DOHH2 (cell line): ENCODE results near the gene TSPAN4.

Experiments used
- H3F3A ChIP-seq: fragments of 200-600 bp; sonication (generic), shearing (Covaris generic); 2 replicates; pipeline ENCODE4 v1.6.0; 2016; ENCODE audit warnings: antibody characterized with exemption, mild to moderate bottlenecking; ENCODE audit not compliant: control insufficient read depth, insufficient read depth
- H3K27ac ChIP-seq: fragments of 200-600 bp; sonication (generic); 2 replicates; pipeline ENCODE4 v1.5.1; 2014; ENCODE audit warnings: low read depth, mild to moderate bottlenecking, low read length, moderate library complexity
- H3K27me3 ChIP-seq: fragments of 200-600 bp; sonication (generic); 2 replicates; pipeline ENCODE4 v1.6.1; 2014; ENCODE audit warnings: mild to moderate bottlenecking, low read length, mixed read lengths; ENCODE audit not compliant: control insufficient read depth
- H3K36me3 ChIP-seq: fragments of 200-600 bp; sonication (generic); 2 replicates; pipeline ENCODE4 v1.6.1; 2014; ENCODE audit warnings: mild to moderate bottlenecking, low read length, moderate library complexity, mixed read lengths; ENCODE audit not compliant: control insufficient read depth
- H3K4me1 ChIP-seq: fragments of 200-600 bp; sonication (generic); 2 replicates; pipeline ENCODE4 v1.6.1; 2014; ENCODE audit warnings: mild to moderate bottlenecking, low read length, mixed read lengths; ENCODE audit not compliant: control insufficient read depth
- H3K4me2 ChIP-seq: fragments of 200-600 bp; sonication (generic); 2 replicates; pipeline ENCODE4 v1.6.0; 2014; ENCODE audit warnings: mild to moderate bottlenecking, low read length, moderate library complexity
- H3K4me3 ChIP-seq: fragments of 200-600 bp; sonication (generic); 2 replicates; pipeline ENCODE4 v1.5.1; 2014; ENCODE audit warnings: mild to moderate bottlenecking, low read length, mixed read lengths
- H3K79me2 ChIP-seq: fragments of 200-600 bp; sonication (generic); 2 replicates; pipeline ENCODE4 v1.6.1; 2014; ENCODE audit warnings: mild to moderate bottlenecking, low read length, mixed read lengths; ENCODE audit not compliant: control insufficient read depth
- H3K9me2 ChIP-seq: fragments of 200-600 bp; sonication (generic); replicated peaks from 2 replicates; pipeline ENCODE4 v1.6.1; 2014; ENCODE audit warnings: mild to moderate bottlenecking, low read length, mixed read lengths; ENCODE audit not compliant: control insufficient read depth
- H3K9me3 ChIP-seq: fragments of 200-600 bp; sonication (generic); 2 replicates; pipeline ENCODE4 v1.6.1; 2014; ENCODE audit warnings: antibody characterized with exemption, low read length, mixed read lengths; ENCODE audit not compliant: control insufficient read depth, insufficient read depth
- H4K20me1 ChIP-seq: fragments of 200-600 bp; sonication (generic); 2 replicates; pipeline ENCODE4 v1.6.0; 2014; ENCODE audit warnings: low read depth, mild to moderate bottlenecking, antibody characterized with exemption, low read length, moderate library complexity; ENCODE audit not compliant: control insufficient read depth, insufficient read depth
- CTCF ChIP-seq: fragments of 200-600 bp; sonication (generic); IDR thresholded peaks from one replicate; pipeline ENCODE4 v1.5.1; 2014; ENCODE audit warnings: antibody characterized with exemption, mild to moderate bottlenecking, low read depth, low read length; ENCODE audit not compliant: poor library complexity, severe bottlenecking
- EZH2phosphoT487 ChIP-seq: fragments of 200-600 bp; sonication (generic); IDR thresholded peaks from 2 replicates; pipeline ENCODE4 v1.6.1; 2017; ENCODE audit warnings: borderline replicate concordance, mild to moderate bottlenecking, antibody characterized with exemption, low read length, moderate library complexity, mixed read lengths

TSPAN4 gene

DNA sequence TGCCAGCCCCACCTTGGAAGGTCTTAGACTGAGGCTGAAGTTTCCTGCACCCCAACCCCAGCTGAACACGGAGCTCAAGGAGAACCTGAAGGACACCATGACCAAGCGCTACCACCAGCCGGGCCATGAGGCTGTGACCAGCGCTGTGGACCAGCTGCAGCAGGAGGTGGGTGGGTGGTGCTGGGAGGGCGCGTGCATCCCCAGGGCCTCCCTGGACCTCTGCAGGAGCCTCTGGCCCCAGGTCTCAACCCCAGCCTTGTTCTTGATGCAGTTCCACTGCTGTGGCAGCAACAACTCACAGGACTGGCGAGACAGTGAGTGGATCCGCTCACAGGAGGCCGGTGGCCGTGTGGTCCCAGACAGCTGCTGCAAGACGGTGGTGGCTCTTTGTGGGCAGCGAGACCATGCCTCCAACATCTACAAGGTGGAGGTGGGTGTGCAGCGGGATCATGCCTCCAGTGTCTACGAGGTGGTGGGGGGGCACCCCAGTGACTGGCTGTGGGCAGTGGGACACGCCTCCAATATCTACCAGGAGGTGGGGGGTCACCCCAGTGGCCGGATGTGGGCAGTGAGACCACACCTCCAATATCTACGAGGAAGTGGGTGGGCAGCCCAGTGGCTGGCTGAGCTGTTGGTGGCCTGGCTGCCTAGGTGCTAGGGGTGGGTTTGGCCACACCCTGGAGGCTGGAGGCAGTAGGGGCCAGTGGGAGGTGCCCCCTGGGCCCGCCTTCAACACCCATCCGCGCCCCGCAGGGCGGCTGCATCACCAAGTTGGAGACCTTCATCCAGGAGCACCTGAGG, 5.3 kb upstream of the TSPAN4 start:
- no peaks in the 10 kb centered on the region for H3K9me3 ChIP-seq
- H3K27ac ChIP-seq, result no peak overlapping the region
- H3K36me3 ChIP-seq, result peaks cover 41% of the 10 kb centered on the region
- peaks cover 14% of the 10 kb centered on the region for H4K20me1 ChIP-seq
- H3K9me2 ChIP-seq, result no peaks in the 10 kb centered on the region
- peaks cover 25% of the 10 kb centered on the region for H3K79me2 ChIP-seq
- peaks cover 16% of the 10 kb centered on the region for H3K4me1 ChIP-seq
- H3K4me2 ChIP-seq, result no peak overlapping the region
- no peak overlapping the region for H3K4me3 ChIP-seq
- no peak for TF ChIP-seq CTCF
- no peak for TF ChIP-seq EZH2phosphoT487
- no peaks in the 10 kb centered on the region for H3F3A ChIP-seq
- peaks cover 24% of the 10 kb centered on the region for H3K27me3 ChIP-seq

GRCh38 chr11:837990-838307, 4.7 kb upstream of the TSPAN4 start:
- Histone ChIP-seq H3K79me2 (peaks cover 25% of the 10 kb centered on the region), H4K20me1 (peaks cover 14% of the 10 kb centered on the region), H3K36me3 (peaks cover 41% of the 10 kb centered on the region)

DNA sequence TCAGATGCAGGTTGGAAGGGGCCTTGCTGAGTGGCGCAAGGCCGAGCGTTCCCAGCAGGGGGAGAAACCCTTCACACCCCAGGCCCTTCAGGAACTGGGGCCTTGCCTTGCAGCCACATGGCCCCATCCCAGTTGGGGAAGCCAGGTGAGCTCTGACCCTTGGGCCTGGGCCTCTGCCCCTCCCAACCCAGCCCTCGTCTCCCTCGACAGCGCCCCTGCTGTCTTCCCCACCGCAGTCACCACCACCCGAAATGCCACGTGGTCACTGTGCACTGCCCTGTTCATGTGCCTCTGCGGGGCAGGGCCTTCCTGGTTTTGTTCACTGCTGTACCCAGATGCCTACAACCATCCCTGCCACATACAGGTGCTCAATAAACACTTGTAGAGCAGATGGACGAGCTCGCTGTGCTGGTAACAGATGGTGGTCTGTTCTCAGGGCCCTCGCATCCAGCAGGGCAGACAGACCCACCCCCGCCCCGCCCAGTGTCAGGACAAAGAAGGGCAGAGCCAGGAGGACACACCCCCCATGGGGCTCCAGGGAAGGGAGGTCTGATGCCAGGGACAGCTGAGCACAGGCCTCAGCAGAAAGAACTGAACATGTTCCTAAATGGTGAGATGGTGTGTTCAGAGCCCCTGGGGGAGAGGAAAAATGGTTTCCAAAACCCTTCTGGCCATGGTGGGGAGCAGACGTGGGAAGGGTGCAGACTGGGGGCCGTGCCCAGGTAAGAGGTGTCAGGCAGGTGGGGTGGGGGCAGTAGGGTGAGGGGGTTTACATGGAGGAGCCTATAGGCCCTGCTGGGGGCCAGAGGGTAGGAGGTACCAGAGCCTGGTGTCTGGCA, 4.0 kb upstream of the TSPAN4 start:
- H4K20me1 ChIP-seq, result peaks cover 14% of the 10 kb centered on the region
- no peak overlapping the region for H3K27ac ChIP-seq
- no peak overlapping the region for H3K4me3 ChIP-seq
- peaks cover 41% of the 10 kb centered on the region for H3K36me3 ChIP-seq
- no peaks in the 10 kb centered on the region for H3F3A ChIP-seq
- peaks cover 25% of the 10 kb centered on the region for H3K79me2 ChIP-seq
- H3K9me3 ChIP-seq, result no peaks in the 10 kb centered on the region
- no peak overlapping the region for H3K4me2 ChIP-seq
- H3K9me2 ChIP-seq, result no peaks in the 10 kb centered on the region
- TF ChIP-seq EZH2phosphoT487, result no peak
- peak; percentile 16 for TF ChIP-seq CTCF
- H3K27me3 ChIP-seq, result peaks cover 20% of the 10 kb centered on the region
- H3K4me1 ChIP-seq, result peaks cover 14% of the 10 kb centered on the region

More at GRCh38 chr11:837990-838307, 4.7 kb upstream of the TSPAN4 start:
- TF ChIP-seq EZH2phosphoT487, result no peak
- H3K4me2 ChIP-seq, result no peak overlapping the region
- no peaks in the 10 kb centered on the region for H3F3A ChIP-seq
- peaks cover 22% of the 10 kb centered on the region for H3K27me3 ChIP-seq
- no peaks in the 10 kb centered on the region for H3K9me3 ChIP-seq
- peaks cover 14% of the 10 kb centered on the region for H3K4me1 ChIP-seq
- no peaks in the 10 kb centered on the region for H3K9me2 ChIP-seq
- no peak overlapping the region for H3K27ac ChIP-seq
- no peak overlapping the region for H3K4me3 ChIP-seq

- Histone ChIP-seq H3K27ac (no peak overlapping the region), H3K36me3 (peaks cover 41% of the 10 kb centered on the region)
Measured at GRCh38 chr11:839280-839623, 3.4 kb upstream of the TSPAN4 start.

More at GRCh38 chr11:839280-839623, 3.4 kb upstream of the TSPAN4 start:
- Histone ChIP-seq H3K4me1 (peaks cover 20% of the 10 kb centered on the region), H3K27me3 (peaks cover 20% of the 10 kb centered on the region), H3F3A (no peaks in the 10 kb centered on the region), H3K4me3 (no peak overlapping the region), H3K9me2 (no peaks in the 10 kb centered on the region), H3K79me2 (peaks cover 25% of the 10 kb centered on the region), H3K9me3 (no peaks in the 10 kb centered on the region), H4K20me1 (peaks cover 14% of the 10 kb centered on the region), H3K4me2 (no peak overlapping the region)
- TF ChIP-seq CTCF (no peak), EZH2phosphoT487 (no peak)
